ENCODE measurements around the gene BCKDHA. TPM values are rescaled to one million over a fixed set of nuclear protein-coding genes. Genes with fewer than 3 reads are reported as not detected.

BCKDHA gene
- total and polyA plus RNA-seq, 10 donors = 10.3 to 55.6 (median 29.1) TPM

DNA sequence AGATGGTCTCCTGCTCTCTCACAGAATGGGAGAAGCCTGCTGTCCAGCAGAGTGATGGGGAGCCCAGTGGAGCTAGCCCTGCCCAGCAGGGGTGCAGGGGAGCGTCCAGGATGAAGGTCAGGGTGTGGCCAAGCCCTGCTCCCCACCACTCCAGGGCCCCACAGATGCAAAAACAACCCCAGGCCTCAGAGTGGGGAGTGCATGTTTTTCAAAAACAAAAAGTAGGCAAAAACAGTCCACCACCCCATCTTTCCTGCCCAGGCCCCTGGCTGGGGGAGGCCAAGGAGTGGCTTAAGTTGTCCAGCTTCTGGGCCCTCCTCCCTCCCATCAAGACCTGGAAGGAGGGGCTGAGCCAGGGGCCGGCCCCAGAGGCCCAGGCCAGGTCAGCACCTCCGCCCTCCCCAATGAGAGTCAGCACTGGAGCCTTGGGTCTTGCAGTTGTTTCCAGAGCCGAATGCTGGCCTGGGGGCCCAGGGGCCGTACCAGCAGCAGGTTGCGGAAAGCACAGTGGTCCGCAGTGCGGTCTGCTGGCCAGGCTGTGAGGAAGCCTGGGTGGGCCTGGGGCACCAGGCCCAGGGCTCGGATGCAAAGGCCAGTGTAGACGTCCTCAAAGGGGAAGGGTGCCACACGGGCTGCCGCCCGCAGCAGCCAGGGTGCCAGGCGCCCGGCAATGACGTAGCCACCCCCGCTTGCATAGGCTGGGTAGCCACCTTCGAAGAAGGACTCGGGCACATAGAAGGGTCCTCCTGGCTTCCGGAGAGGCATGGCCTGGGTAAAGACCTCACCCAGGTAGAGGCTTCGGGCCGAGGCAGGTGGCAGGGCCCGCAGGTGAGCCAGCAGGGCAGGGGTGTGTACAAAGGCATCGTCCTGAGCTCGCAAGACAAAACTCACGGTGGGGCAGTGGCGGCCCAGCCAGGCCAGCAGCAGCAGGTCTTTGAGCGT, 27.8 kb downstream of the BCKDHA start:
- WGBS, 5 donors = 78 to 96% (median 88%) methylated on average over 19 to 28 of the region's 28 CpGs
- TF ChIP-seq POLR2AphosphoS5 (IDR thresholded peaks at IDR 0.05) = peak in 1 of 3 donors; percentile 16
- TF ChIP-seq, protein P1, sequence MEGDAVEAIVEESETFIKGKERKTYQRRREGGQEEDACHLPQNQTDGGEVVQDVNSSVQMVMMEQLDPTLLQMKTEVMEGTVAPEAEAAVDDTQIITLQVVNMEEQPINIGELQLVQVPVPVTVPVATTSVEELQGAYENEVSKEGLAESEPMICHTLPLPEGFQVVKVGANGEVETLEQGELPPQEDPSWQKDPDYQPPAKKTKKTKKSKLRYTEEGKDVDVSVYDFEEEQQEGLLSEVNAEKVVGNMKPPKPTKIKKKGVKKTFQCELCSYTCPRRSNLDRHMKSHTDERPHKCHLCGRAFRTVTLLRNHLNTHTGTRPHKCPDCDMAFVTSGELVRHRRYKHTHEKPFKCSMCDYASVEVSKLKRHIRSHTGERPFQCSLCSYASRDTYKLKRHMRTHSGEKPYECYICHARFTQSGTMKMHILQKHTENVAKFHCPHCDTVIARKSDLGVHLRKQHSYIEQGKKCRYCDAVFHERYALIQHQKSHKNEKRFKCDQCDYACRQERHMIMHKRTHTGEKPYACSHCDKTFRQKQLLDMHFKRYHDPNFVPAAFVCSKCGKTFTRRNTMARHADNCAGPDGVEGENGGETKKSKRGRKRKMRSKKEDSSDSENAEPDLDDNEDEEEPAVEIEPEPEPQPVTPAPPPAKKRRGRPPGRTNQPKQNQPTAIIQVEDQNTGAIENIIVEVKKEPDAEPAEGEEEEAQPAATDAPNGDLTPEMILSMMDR (IDR thresholded peaks at IDR 0.05 in 8 of 11, conservative IDR thresholded peaks at IDR 0.05 in 3 of 11) = no peak
- Histone ChIP-seq H3K4me3 (peak overlapping the region in 5 of 8 donors; percentile 33 to 67 (median 46)), H3K9me3 (no peaks in the 10 kb centered on the region), H3K4me1 (peaks cover 15 to 90% (median 44%) of the 10 kb centered on the region in 6 donors), H3K27me3 (replicated peaks in 1 of 7) (no peaks in the 10 kb centered on the region), H3K36me3 (peaks cover 0 to 69% (median 50%) of the 10 kb centered on the region in 6 donors), H3K27ac (peak overlapping the region in 6 of 8 donors; percentile 51 to 93 (median 86))
- DNase-seq = no peak
- intact Hi-C loops (cut with DNase I; ENCODE audit: low total_unique reads) = no loop called here

DNA sequence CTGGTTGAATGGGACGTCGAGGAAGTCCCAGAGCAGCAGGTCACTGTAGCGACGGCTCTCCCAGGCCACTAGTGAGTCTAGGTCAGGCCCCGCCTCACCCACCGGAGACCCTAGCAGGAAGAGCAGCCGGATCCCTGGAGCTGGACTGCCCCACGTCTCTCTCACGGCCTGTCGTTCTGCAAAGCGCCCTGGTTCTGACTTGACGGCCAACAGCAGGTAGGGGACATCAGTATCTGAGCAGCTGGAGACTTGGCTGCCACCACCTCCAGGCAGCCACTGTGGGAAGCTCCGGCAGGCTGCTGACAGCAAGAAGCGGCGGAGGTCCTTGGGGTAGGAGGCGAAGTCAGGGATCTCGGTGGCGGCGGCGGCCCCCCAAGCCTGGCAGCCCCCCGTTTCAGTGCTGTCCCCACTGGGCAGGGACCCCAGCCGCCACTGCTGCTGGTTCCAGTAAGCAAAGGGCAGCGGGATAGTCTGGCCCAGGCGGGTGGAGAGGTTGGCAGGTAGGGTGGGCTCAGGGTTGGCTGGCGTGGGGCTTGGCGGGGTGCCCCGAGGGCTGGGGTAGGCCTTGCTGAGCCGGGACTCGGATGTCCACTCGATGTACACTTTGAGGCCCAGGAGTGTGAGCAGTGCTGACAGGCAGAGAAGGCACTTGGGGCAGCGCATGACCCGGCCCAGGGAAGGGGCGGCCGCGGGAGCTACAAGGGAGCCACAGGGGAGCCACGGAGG, 28.7 kb downstream of the BCKDHA start:
- no peak for DNase-seq
- Histone ChIP-seq H3K4me1 (peaks cover 15 to 86% (median 43%) of the 10 kb centered on the region in 6 donors), H3K4me3 (peak overlapping the region; percentile 28 to 67 (median 42)), H3K9me3 (no peaks in the 10 kb centered on the region), H3K27me3 (replicated peaks in 1 of 7) (no peaks in the 10 kb centered on the region), H3K36me3 (peaks cover 0 to 69% (median 49%) of the 10 kb centered on the region in 6 donors), H3K27ac (peak overlapping the region in 7 of 8 donors; percentile 77 to 93 (median 85))
- intact Hi-C loops (cut with DNase I; ENCODE audit: low total_unique reads) = no loop called here
- TF ChIP-seq POLR2A (IDR thresholded peaks at IDR 0.05) (no peak), POLR2AphosphoS5 (IDR thresholded peaks at IDR 0.05) (no peak)
- TF ChIP-seq, protein P1 (IDR thresholded peaks at IDR 0.05 in 8 of 11, conservative IDR thresholded peaks at IDR 0.05 in 3 of 11) = no peak
- 79 to 91% (median 85%) methylated on average over 20 to 36 of the region's 36 CpGs for WGBS, 5 donors

DNA sequence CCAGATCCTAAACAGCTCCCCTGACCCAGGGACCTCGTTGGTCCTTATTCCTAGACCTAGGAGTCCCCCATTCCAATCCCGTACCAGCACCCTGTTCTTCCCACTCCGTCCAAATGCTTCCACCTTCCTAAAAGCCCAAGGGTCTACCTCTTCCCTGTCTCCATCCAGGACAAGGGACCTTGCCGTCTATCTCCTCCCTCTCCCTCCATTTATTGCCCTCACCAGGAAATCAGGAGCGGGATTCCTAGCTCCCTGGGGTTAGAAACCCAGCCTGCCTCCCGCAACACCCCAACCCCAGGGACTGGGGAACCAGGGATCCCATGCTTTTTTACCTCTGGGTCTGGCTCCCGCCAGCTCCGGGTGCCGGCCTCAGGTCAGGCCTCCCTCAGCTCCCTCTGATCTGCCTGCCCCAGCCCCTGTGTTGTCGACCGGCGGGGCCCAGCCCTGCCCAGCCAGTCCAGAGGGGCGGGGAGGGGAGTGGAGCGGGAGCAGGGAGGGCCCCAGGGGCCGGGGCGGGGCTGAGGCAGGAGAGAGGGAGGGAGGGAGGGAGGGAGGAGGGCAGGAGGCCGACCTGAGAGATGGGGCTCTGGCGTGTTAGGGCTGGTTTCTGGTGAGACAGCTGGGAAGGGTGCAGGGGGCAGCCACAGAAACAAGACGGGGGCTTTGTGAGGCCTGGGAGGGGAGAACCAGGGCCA, 29.5 kb downstream of the BCKDHA start, which contains the start of gene B3GNT8:
Gene B3GNT8, minus strand, starts transcription at position 423 of the 695 bp plus-strand sequence. CDS start 596 bp downstream, outside the sequence.
- intact Hi-C loops (cut with DNase I; ENCODE audit: low total_unique reads) = no loop called here
- WGBS, 5 donors = 19 to 32% (median 22%) methylated on average over 17 to 19 of the region's 19 CpGs
- peak; percentile 64 to 85 (median 77) for TF ChIP-seq POLR2AphosphoS5 (IDR thresholded peaks at IDR 0.05)
- TF ChIP-seq, protein P1 (IDR thresholded peaks at IDR 0.05 in 8 of 11, conservative IDR thresholded peaks at IDR 0.05 in 3 of 11) = no peak
- no peak for TF ChIP-seq POLR2A (IDR thresholded peaks at IDR 0.05)
- peak; percentile 94 for DNase-seq
- no peaks in the 10 kb centered on the region for H3K9me3 ChIP-seq
- H3K36me3 ChIP-seq = peaks cover 0 to 69% (median 55%) of the 10 kb centered on the region in 6 donors
- H3K27me3 ChIP-seq (replicated peaks in 1 of 7) = no peaks in the 10 kb centered on the region
- peaks cover 15 to 84% (median 45%) of the 10 kb centered on the region in 6 donors for H3K4me1 ChIP-seq
- peak within 1 kb of the TSS; percentile 48 to 93 (median 84) for H3K27ac ChIP-seq
- peak within 1 kb of the TSS; percentile 28 to 67 (median 42) for H3K4me3 ChIP-seq

Measured in spleen (tissue), 11 donors.